H1 (cell line): ENCODE results near the gene OGDH. TPM values are rescaled to one million over a fixed set of nuclear protein-coding genes. Genes with fewer than 3 reads are reported as not detected.

Source experiments
- CTCF ChIA-PET: fragments of 300-600 bp; sonication (Branson Sonifier 250); formaldehyde crosslinking; loops from one replicate; lab custom pipeline; 2021; ENCODE audit not compliant: partially characterized antibody; lab: Charles Lee
- POLR2A ChIA-PET: fragments of 300-600 bp; sonication (Branson Sonifier 250); formaldehyde crosslinking; loops from one replicate; lab custom pipeline; 2021; ENCODE audit warnings: inconsistent platforms; ENCODE audit not compliant: partially characterized antibody; lab: Charles Lee
- DNase-seq, 2 experiments: peaks; one replicate each; pipeline versions ENCODE4 v3.0.0 to v3.0.0-alpha.2; 2010 to 2022; ENCODE audit warnings: low spot score in 2 of 2, low read depth in 1 of 2, mixed read lengths in 1 of 2
- FAIRE-seq: peaks from 2 replicates; lab custom pipeline; 2011; peaks lifted over from hg19 to GRCh38; lab: Jason Lieb, UNC
- H2AFZ ChIP-seq: 2 replicates; pipeline ENCODE4 v1.8.1; 2012; ENCODE audit warnings: low read length, inconsistent platforms
- H2AK5ac ChIP-seq: 2 replicates; pipeline ENCODE4 v1.6.1; 2013; ENCODE audit warnings: low read depth, low read length
- H2BK120ac ChIP-seq: replicated peaks from 2 replicates; pipeline ENCODE3; 2013; ENCODE audit warnings: low read depth, low read length, inconsistent platforms
- H2BK12ac ChIP-seq: 2 replicates; pipeline ENCODE4 v1.6.1; 2013; ENCODE audit warnings: low read depth, low read length
- H2BK15ac ChIP-seq: 2 replicates; pipeline ENCODE4 v1.6.1; 2013; ENCODE audit warnings: low read length
- H2BK20ac ChIP-seq: 2 replicates; pipeline ENCODE4 v1.6.1; 2013; ENCODE audit warnings: low read length
- H2BK5ac ChIP-seq: 2 replicates; pipeline ENCODE4 v1.6.1; 2013; ENCODE audit warnings: low read depth, low read length
- H3K14ac ChIP-seq: 2 replicates; pipeline ENCODE4 v1.6.1; 2013; ENCODE audit warnings: inconsistent platforms; ENCODE audit not compliant: insufficient read length
- H3K18ac ChIP-seq: 2 replicates; pipeline ENCODE4 v1.6.1; 2013; ENCODE audit warnings: low read length; ENCODE audit errors: extremely low read depth
- H3K23ac ChIP-seq: 2 replicates; pipeline ENCODE4 v1.6.1; 2013; ENCODE audit warnings: inconsistent platforms; ENCODE audit not compliant: insufficient read length
- H3K23me2 ChIP-seq: 2 replicates; pipeline ENCODE4 v1.6.1; 2013; ENCODE audit warnings: low read depth, low read length
- H3K27ac ChIP-seq: 2 replicates; pipeline ENCODE4 v1.6.1; 2011; ENCODE audit warnings: low read depth, low read length, inconsistent platforms
- H3K27me3 ChIP-seq, 4 experiments: replicated peaks in 1 of 4; 1 replicate in 1 of 4; 2 replicates in 3 of 4; pipeline versions ENCODE4 v1.6.1 to v1.8.1; 2011 to 2013; ENCODE audit warnings: low read length in 3 of 4, mild to moderate bottlenecking in 3 of 4, inconsistent platforms in 2 of 4, mixed read lengths in 2 of 4, moderate library complexity in 1 of 4; ENCODE audit not compliant: control insufficient read depth in 3 of 4, insufficient read depth in 3 of 4; ENCODE audit errors: extremely low read depth in 1 of 4
- H3K36me3 ChIP-seq, 4 experiments: 2 replicates each; pipeline versions ENCODE4 v1.6.1 to v1.8.1; 2011 to 2013; ENCODE audit warnings: mild to moderate bottlenecking in 4 of 4, low read length in 3 of 4, moderate library complexity in 2 of 4, control low read depth in 1 of 4, inconsistent platforms in 1 of 4; ENCODE audit not compliant: insufficient read depth in 4 of 4, control insufficient read depth in 2 of 4
- H3K4ac ChIP-seq: replicated peaks from 2 replicates; pipeline ENCODE3; 2013; ENCODE audit warnings: low read length, low read depth, mixed read lengths, inconsistent platforms; ENCODE audit not compliant: insufficient read length
- H3K4me1 ChIP-seq, 4 experiments: replicated peaks in 1 of 4; 1 replicate in 1 of 4; 2 replicates in 3 of 4; pipeline versions ENCODE4 v1.6.1 to v1.8.1; 2011 to 2013; ENCODE audit warnings: low read length in 3 of 4, inconsistent platforms in 2 of 4, mixed read lengths in 1 of 4; ENCODE audit not compliant: insufficient read depth in 4 of 4, control insufficient read depth in 3 of 4
- H3K4me2 ChIP-seq, 2 experiments: 2 replicates each; pipeline versions ENCODE4 v1.6.1 to v1.8.1; 2011 to 2013; ENCODE audit warnings: low read depth in 2 of 2, low read length in 2 of 2, control low read depth in 1 of 2, inconsistent platforms in 1 of 2, mild to moderate bottlenecking in 1 of 2; ENCODE audit not compliant: insufficient read depth in 1 of 2
- H3K4me3 ChIP-seq, 4 experiments: fragments of 200-600, 300-600 bp in 1 of 4; sonication (generic), shearing (Covaris generic), sonication (Bioruptor Twin) in 1 of 4; 2 replicates each; pipeline versions ENCODE4 v1.5.1 to v1.8.1; 2011 to 2016; ENCODE audit warnings: low read length in 4 of 4, low read depth in 3 of 4, control low read depth in 2 of 4, inconsistent platforms in 2 of 4, mild to moderate bottlenecking in 2 of 4, mixed read lengths in 1 of 4, moderate library complexity in 1 of 4; ENCODE audit not compliant: insufficient read depth in 2 of 4; ENCODE audit errors: extremely low read depth in 1 of 4
- H3K56ac ChIP-seq: replicated peaks from 2 replicates; pipeline ENCODE3; 2013; ENCODE audit warnings: low read depth, mild to moderate bottlenecking, mixed read lengths, low read length, inconsistent platforms; ENCODE audit not compliant: insufficient read length
- H3K79me1 ChIP-seq: 2 replicates; pipeline ENCODE4 v1.6.1; 2013; ENCODE audit warnings: low read depth, low read length, control low read depth
- H3K79me2 ChIP-seq, 2 experiments: 2 replicates each; pipeline versions ENCODE4 v1.6.1 to v1.8.1; 2012 to 2013; ENCODE audit warnings: low read length in 2 of 2, mild to moderate bottlenecking in 2 of 2, inconsistent platforms in 1 of 2; ENCODE audit not compliant: insufficient read depth in 2 of 2, control insufficient read depth in 1 of 2
- H3K9ac ChIP-seq, 4 experiments: replicated peaks in 1 of 4; 1 replicate in 1 of 4; 2 replicates in 3 of 4; pipeline versions ENCODE4 v1.6.1 to v1.8.1; 2011 to 2013; ENCODE audit warnings: low read depth in 3 of 4, low read length in 3 of 4, control low read depth in 2 of 4, mild to moderate bottlenecking in 2 of 4, moderate library complexity in 2 of 4, inconsistent platforms in 1 of 4; ENCODE audit errors: extremely low read depth in 1 of 4
- H3K9me3 ChIP-seq, 2 experiments: 2 replicates each; pipeline versions ENCODE4 v1.6.1 to v1.8.1; 2012 to 2013; ENCODE audit warnings: mild to moderate bottlenecking in 2 of 2, moderate library complexity in 2 of 2, control low read depth in 1 of 2, inconsistent platforms in 1 of 2, low read depth in 1 of 2, low read length in 1 of 2, mixed read lengths in 1 of 2; ENCODE audit not compliant: insufficient read depth in 2 of 2
- H4K20me1 ChIP-seq, 2 experiments: replicated peaks in 1 of 2; 2 replicates each; pipeline versions ENCODE3 to v1.8.1; 2011 to 2013; ENCODE audit warnings: inconsistent platforms in 2 of 2, low read length in 2 of 2, mild to moderate bottlenecking in 1 of 2; ENCODE audit not compliant: insufficient read depth in 2 of 2, control insufficient read depth in 1 of 2
- H4K5ac ChIP-seq: 2 replicates; pipeline ENCODE4 v1.6.1; 2013; ENCODE audit warnings: low read length, low read depth, mixed read lengths, inconsistent platforms; ENCODE audit not compliant: insufficient read length
- H4K8ac ChIP-seq: 2 replicates; pipeline ENCODE4 v1.8.0; 2013; ENCODE audit warnings: mild to moderate bottlenecking, moderate library complexity, low read length, inconsistent platforms; ENCODE audit not compliant: insufficient read depth; ENCODE audit errors: extremely low read depth
- H4K91ac ChIP-seq: replicated peaks from 2 replicates; pipeline ENCODE3; 2013; ENCODE audit warnings: low read length, mixed read lengths, inconsistent platforms; ENCODE audit not compliant: insufficient read length
- ATF3 ChIP-seq: IDR thresholded peaks from 2 replicates; pipeline ENCODE4 v1.6.1; 2011; ENCODE audit warnings: low read depth, mild to moderate bottlenecking, low read length; ENCODE audit not compliant: insufficient read depth
- CEBPB ChIP-seq: IDR thresholded peaks from 2 replicates; pipeline ENCODE4 v1.6.1; 2012; ENCODE audit warnings: low read depth, low read length
- EP300 ChIP-seq, 2 experiments: IDR thresholded peaks; 1 replicate in 1 of 2; 2 replicates in 1 of 2; pipeline ENCODE4 v1.6.1; 2011 to 2012; ENCODE audit warnings: low read depth in 2 of 2, low read length in 2 of 2, mild to moderate bottlenecking in 2 of 2, borderline replicate concordance in 1 of 2, inconsistent platforms in 1 of 2, moderate library complexity in 1 of 2
- JUND ChIP-seq: IDR thresholded peaks from 2 replicates; pipeline ENCODE4 v1.6.1; 2011; ENCODE audit warnings: mild to moderate bottlenecking, improper control_type of control experiment, low read length
- NANOG ChIP-seq: IDR thresholded peaks from 2 replicates; pipeline ENCODE4 v1.6.1; 2011; ENCODE audit warnings: low read length, low read depth, mild to moderate bottlenecking, inconsistent platforms; ENCODE audit not compliant: insufficient read depth, poor library complexity, severe bottlenecking
- TBP ChIP-seq: IDR thresholded peaks from 2 replicates; pipeline ENCODE4 v1.6.1; 2011; ENCODE audit warnings: low read depth, low read length, improper control_type of control experiment
- TCF12 ChIP-seq: IDR thresholded peaks from 2 replicates; pipeline ENCODE4 v1.6.1; 2011; ENCODE audit warnings: low read depth, mild to moderate bottlenecking, low read length
- TEAD4 ChIP-seq: IDR thresholded peaks from 2 replicates; pipeline ENCODE4 v1.6.1; 2012; ENCODE audit warnings: low read depth, low read length, inconsistent platforms, mixed read lengths
- YY1 ChIP-seq: IDR thresholded peaks from 2 replicates; pipeline ENCODE4 v1.6.1; 2011; ENCODE audit warnings: low read depth, mild to moderate bottlenecking, low read length
- WGBS, 2 experiments: shearing (Covaris generic) in 1 of 2; methylation state at CpG; one replicate each; pipeline versions ENCODE4 v1.1.6 to v1.1.7; 2013 to 2015; ENCODE audit warnings: low lambda C conversion rate in 2 of 2, mixed read lengths in 2 of 2, inconsistent platforms in 1 of 2, low coverage in 1 of 2, missing lambda C conversion rate in 1 of 2; ENCODE audit not compliant: insufficient replicate concordance in 2 of 2, insufficient coverage in 1 of 2, insufficient read length in 1 of 2; ENCODE audit errors: extremely low coverage in 1 of 2, missing lambda C conversion rate in 1 of 2; 5-methylcytosine and 5-hydroxymethylcytosine counted together
- polyA plus RNA-seq, 7 experiments: library from polyadenylated mRNA; depleted of rRNA in 3 of 7; stranded (reverse) in 5 of 7; unstranded in 2 of 7; fragments of >200 nt in 5 of 7; fragments of 200-250 nt in 2 of 7; gene quantifications; 1 replicate in 5 of 7; 2 replicates in 1 of 7; 4 replicates in 1 of 7; pipeline versions ENCODE4 v1.2.1 to v1.2.3, GENCODE V29; 2011 to 2013; ENCODE audit warnings: missing spikeins in 2 of 7, mixed read lengths in 2 of 7
- total RNA-seq: library from RNA; stranded (reverse); fragmentation: NEBNext Ultra II Directional; extraction: Animal tissue kit (Norgen Biotek cat#: 25700); gene quantifications from 2 replicates; pipeline ENCODE4 v1.2.1, GENCODE V29; 2021

OGDH gene
- total and polyA plus RNA-seq, 2 of the 8 experiments (the other 6 are each of a cell fraction or from before 2014, with no cell fraction given), result 71.6 to 91.6 TPM

- Histone ChIP-seq H3K4me1 (no peaks in the 10 kb centered on the region), H3K18ac (no peak overlapping the region), H2BK12ac (no peak overlapping the region), H3K23ac (no peak overlapping the region), H4K8ac (no peak overlapping the region), H3K27me3 (no peaks in the 10 kb centered on the region), H4K5ac (no peak overlapping the region), H2AK5ac (no peak overlapping the region), H3K23me2 (no peaks in the 10 kb centered on the region), H2BK15ac (no peak overlapping the region), H3K79me1 (no peaks in the 10 kb centered on the region), H3K4me3 (no peak overlapping the region), H3K4ac (no peak overlapping the region), H2BK120ac (no peak overlapping the region), H3K14ac (no peak overlapping the region), H3K9ac (no peak overlapping the region), H3K56ac (no peak overlapping the region), H3K9me3 (no peaks in the 10 kb centered on the region), H3K27ac (no peak overlapping the region), H3K79me2 (no peaks in the 10 kb centered on the region), H3K4me2 (no peak overlapping the region), H4K91ac (no peak overlapping the region), H2BK5ac (no peak overlapping the region), H2AFZ (no peak overlapping the region), H2BK20ac (no peak overlapping the region), H4K20me1 (no peaks in the 10 kb centered on the region), H3K36me3 (no peaks in the 10 kb centered on the region)
- POLR2A ChIA-PET, result interaction anchor here (1.0 to 1.6 kb wide), 3 partner anchors 25 to 199 kb away, joined by 3 to 5 read pairs (median 3); partner anchors contain the start of gene DDX56
- no peak for TF ChIP-seq YY1
- no peak for TF ChIP-seq ATF3
- TF ChIP-seq TCF12, result no peak
- no peak for TF ChIP-seq TBP
- TF ChIP-seq TEAD4, result no peak
- TF ChIP-seq EP300 (IDR thresholded peaks at IDR 0.05; ENCODE audit: borderline replicate concordance in 1 of 2, low read depth in 2 of 2, low read length in 2 of 2), result no peak
- TF ChIP-seq JUND, result no peak
- no peak for TF ChIP-seq NANOG
- TF ChIP-seq CEBPB, result no peak
- FAIRE-seq (no peak), DNase-seq (no peak)
- WGBS, 2 experiments, result 64% methylated on average over 3 of the region's 3 CpGs; no CpG with 5 or more reads in 1 of the 2 experiments
- CTCF ChIA-PET, result interaction anchor here (1.5 to 1.7 kb wide), 2 partner anchors 8 to 11 kb away, joined by 3 to 4 read pairs; no protein-coding TSS in a partner anchor
These were observed 7.2 kb upstream of the OGDH start for GRCh38 chr7:44599222-44599621.
